ENCODE measurements around the gene RRH.

- TF ChIP-seq, protein P1, sequence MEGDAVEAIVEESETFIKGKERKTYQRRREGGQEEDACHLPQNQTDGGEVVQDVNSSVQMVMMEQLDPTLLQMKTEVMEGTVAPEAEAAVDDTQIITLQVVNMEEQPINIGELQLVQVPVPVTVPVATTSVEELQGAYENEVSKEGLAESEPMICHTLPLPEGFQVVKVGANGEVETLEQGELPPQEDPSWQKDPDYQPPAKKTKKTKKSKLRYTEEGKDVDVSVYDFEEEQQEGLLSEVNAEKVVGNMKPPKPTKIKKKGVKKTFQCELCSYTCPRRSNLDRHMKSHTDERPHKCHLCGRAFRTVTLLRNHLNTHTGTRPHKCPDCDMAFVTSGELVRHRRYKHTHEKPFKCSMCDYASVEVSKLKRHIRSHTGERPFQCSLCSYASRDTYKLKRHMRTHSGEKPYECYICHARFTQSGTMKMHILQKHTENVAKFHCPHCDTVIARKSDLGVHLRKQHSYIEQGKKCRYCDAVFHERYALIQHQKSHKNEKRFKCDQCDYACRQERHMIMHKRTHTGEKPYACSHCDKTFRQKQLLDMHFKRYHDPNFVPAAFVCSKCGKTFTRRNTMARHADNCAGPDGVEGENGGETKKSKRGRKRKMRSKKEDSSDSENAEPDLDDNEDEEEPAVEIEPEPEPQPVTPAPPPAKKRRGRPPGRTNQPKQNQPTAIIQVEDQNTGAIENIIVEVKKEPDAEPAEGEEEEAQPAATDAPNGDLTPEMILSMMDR (IDR thresholded peaks at IDR 0.05): no peak
- TF ChIP-seq EP300 (IDR thresholded peaks at IDR 0.05) (no peak), POLR2A (IDR thresholded peaks at IDR 0.05) (no peak)
Measured at GRCh38 chr4:109877400-109877799, 49.6 kb downstream of the RRH start.
